GM12878 (cell line): ENCODE data around the gene HSCB. TPM values are rescaled to one million over a fixed set of nuclear protein-coding genes. Genes with fewer than 3 reads are reported as not detected.
A peak's percentile ranks its signal among the peaks of the same experiment; 100 is the strongest.

Experiments used
- ATF2 ChIP-seq: IDR thresholded peaks from 2 replicates; pipeline ENCODE4 v1.6.1; 2012; ENCODE audit warnings: low read length, inconsistent platforms
- BCL11A ChIP-seq: IDR thresholded peaks from 2 replicates; pipeline ENCODE4 v1.6.1; 2011; ENCODE audit warnings: low read depth, low read length
- ETV6 ChIP-seq, 2 experiments: fragments of 450-650 bp in 1 of 2; IDR thresholded peaks in 1 of 2; conservative IDR thresholded peaks in 1 of 2; 2 replicates each; pipeline ENCODE4 v1.6.1; 2014; ENCODE audit warnings: antibody characterized with exemption in 1 of 2, borderline replicate concordance in 1 of 2, low read depth in 1 of 2, mild to moderate bottlenecking in 1 of 2, moderate library complexity in 1 of 2
- IKZF1 ChIP-seq: fragments of 450-650 bp; conservative IDR thresholded peaks from 2 replicates; pipeline ENCODE4 v1.6.1; 2017; ENCODE audit warnings: antibody characterized with exemption, mild to moderate bottlenecking
- IRF4 ChIP-seq: IDR thresholded peaks from 2 replicates; pipeline ENCODE4 v1.6.1; 2011; ENCODE audit warnings: low read depth, low read length
- KDM1A ChIP-seq: fragments of 200-600 bp; sonication (generic); IDR thresholded peaks from 2 replicates; pipeline ENCODE4 v1.6.1; 2016; ENCODE audit warnings: borderline replicate concordance
- NBN ChIP-seq: fragments of 450-650 bp; IDR thresholded peaks from 2 replicates; pipeline ENCODE4 v1.6.1; 2016
- NFXL1 ChIP-seq: fragments of 450-650 bp; IDR thresholded peaks from 2 replicates; pipeline ENCODE4 v1.6.1; 2017; ENCODE audit warnings: antibody characterized with exemption, mild to moderate bottlenecking, borderline replicate concordance
- NFYA ChIP-seq: IDR thresholded peaks from 2 replicates; pipeline ENCODE4 v1.6.1; 2011; ENCODE audit warnings: low read depth, mild to moderate bottlenecking, low read length, improper control_type of control experiment, borderline replicate concordance
- NKRF ChIP-seq: fragments of 450-650 bp; conservative IDR thresholded peaks from 2 replicates; pipeline ENCODE4 v1.6.1; 2017; ENCODE audit warnings: mild to moderate bottlenecking, moderate library complexity
- PKNOX1 ChIP-seq: fragments of 450-650 bp; IDR thresholded peaks from 2 replicates; pipeline ENCODE4 v1.6.1; 2016; ENCODE audit warnings: mild to moderate bottlenecking
- PML ChIP-seq: IDR thresholded peaks from 2 replicates; pipeline ENCODE4 v1.6.1; 2012; ENCODE audit warnings: low read length, inconsistent platforms
- POU2F2 ChIP-seq: IDR thresholded peaks from 3 replicates; pipeline ENCODE4 v1.6.1; 2011; ENCODE audit warnings: low read depth, mild to moderate bottlenecking, low read length, borderline replicate concordance
- RB1 ChIP-seq: fragments of 450-650 bp; formaldehyde crosslinking; IDR thresholded peaks from 2 replicates; pipeline ENCODE4 v1.6.1; 2017; ENCODE audit warnings: mild to moderate bottlenecking, borderline replicate concordance
- RCOR1 ChIP-seq: conservative IDR thresholded peaks from 2 replicates; pipeline ENCODE4 v1.6.1; 2012; ENCODE audit warnings: low read depth, low read length, improper control_type of control experiment
- RELB ChIP-seq: fragments of 450-650 bp; IDR thresholded peaks from 2 replicates; pipeline ENCODE4 v1.6.1; 2017; ENCODE audit warnings: low read depth, mild to moderate bottlenecking, moderate library complexity
- SKIL ChIP-seq: fragments of 450-650 bp; IDR thresholded peaks from 2 replicates; pipeline ENCODE4 v1.6.1; 2017; ENCODE audit warnings: mild to moderate bottlenecking, low read depth, inconsistent platforms; ENCODE audit not compliant: poor library complexity, severe bottlenecking
- SREBF1 ChIP-seq: IDR thresholded peaks from 2 replicates; pipeline ENCODE4 v1.6.1; 2012; ENCODE audit warnings: mild to moderate bottlenecking, low read length
- SUPT20H ChIP-seq: IDR thresholded peaks from 2 replicates; pipeline ENCODE4 v1.6.1; 2011; ENCODE audit warnings: low read depth, mild to moderate bottlenecking, low read length, moderate library complexity, borderline replicate concordance; ENCODE audit not compliant: control insufficient read depth
- ZBED1 ChIP-seq: IDR thresholded peaks from 2 replicates; pipeline ENCODE4 v1.6.1; 2016; ENCODE audit warnings: borderline replicate concordance
- polyA plus RNA-seq, 11 experiments: library from polyadenylated mRNA; depleted of rRNA in 4 of 11; unstranded in 6 of 11; stranded (reverse) in 5 of 11; fragments of >200 nt; fragmentation: Nextera tagmentation in 4 of 11; fragmentation: Illumina TruSeq in 1 of 11; extraction: Ambion mirVana in 4 of 11; extraction: Trizol in 1 of 11; gene quantifications; 1 replicate in 1 of 11; 2 replicates in 10 of 11; pipeline versions ENCODE4 v1.2.1 to v1.2.3, GENCODE V29; 2011 to 2016; ENCODE audit warnings: inconsistent platforms in 2 of 11, missing spikeins in 2 of 11, low read depth in 1 of 11
- total RNA-seq, 4 experiments: library from RNA; depleted of rRNA in 3 of 4; stranded (reverse); fragments of >200 nt in 3 of 4; fragmentation: Illumina TruSeq in 1 of 4; extraction: Trizol in 1 of 4; gene quantifications; 2 replicates each; pipeline versions ENCODE4 v1.2.1 to v1.2.3, GENCODE V29; 2013 to 2021

The HSCB gene
- total and polyA plus RNA-seq, 10 of the 15 experiments (the other 5 are each of a cell fraction or from before 2014, with no cell fraction given), result 10.6 to 28.4 (median 20.8) TPM

- TF ChIP-seq SKIL (peak; percentile 50), RELB (peak; percentile 44; the same call in 1 of the 2 replicates), ATF2 (peak; percentile 94), SREBF1 (no peak), ZBED1 (peak; percentile 88; the same call in 1 of the 2 replicates), IRF4 (peak; percentile 68; the same call in 1 of the 2 replicates), PML (peak; percentile 75), PKNOX1 (no peak), BCL11A (peak; percentile 84), RCOR1 (no peak), IKZF1 (peak; percentile 76), KDM1A (no peak), ETV6 (conservative IDR thresholded peaks at IDR 0.05 in 1 of 2, IDR thresholded peaks at IDR 0.05 in 1 of 2; ENCODE audit: borderline replicate concordance in 1 of 2, low read depth in 1 of 2) (peak in 1 of 2 experiments; percentile 94; a peak in 2 of 4 replicates), NKRF (no peak), NBN (0 out of 2 replicates have a peak, but pooled peaks have one; percentile 55), POU2F2 (0 out of 3 replicates have a peak, but pooled peaks have one; percentile 13), NFXL1 (no peak), RB1 (no peak), SUPT20H (no peak), NFYA (no peak)
These were observed 50.1 kb downstream of the HSCB start (continued) for GRCh38 chr22:28791841-28792490.
